Osteocyte (in vitro differentiated cells): ENCODE results near the gene LAMTOR5. TPM values are rescaled to one million over a fixed set of nuclear protein-coding genes. Genes with fewer than 3 reads are reported as not detected.

Source experiments
- DNase-seq: peaks from one replicate; pipeline ENCODE4 v3.0.0; 2021; ENCODE audit warnings: mixed read lengths; ENCODE audit not compliant: unreplicated experiment; ENCODE audit errors: extremely low spot score
- H3K27ac Mint-ChIP-seq: one replicate; pipeline ENCODE4 v1.8.0; 2021; ENCODE audit warnings: mild to moderate bottlenecking, mixed read lengths; ENCODE audit not compliant: unreplicated experiment
- H3K27me3 Mint-ChIP-seq: one replicate; pipeline ENCODE4 v1.8.0; 2021; ENCODE audit warnings: mixed read lengths; ENCODE audit not compliant: unreplicated experiment
- H3K36me3 Mint-ChIP-seq: one replicate; pipeline ENCODE4 v1.8.0; 2021; ENCODE audit warnings: mixed read lengths; ENCODE audit not compliant: unreplicated experiment
- H3K4me1 Mint-ChIP-seq: one replicate; pipeline ENCODE4 v1.8.0; 2021; ENCODE audit warnings: mixed read lengths; ENCODE audit not compliant: unreplicated experiment
- H3K4me3 Mint-ChIP-seq: one replicate; pipeline ENCODE4 v1.8.0; 2021; ENCODE audit warnings: mild to moderate bottlenecking, moderate library complexity, mixed read lengths; ENCODE audit not compliant: unreplicated experiment
- H3K9me3 Mint-ChIP-seq: one replicate; pipeline ENCODE4 v1.8.0; 2021; ENCODE audit warnings: mixed read lengths; ENCODE audit not compliant: unreplicated experiment
- total RNA-seq: library from RNA; stranded (reverse); gene quantifications from 2 replicates; pipeline ENCODE4 v1.2.1, GENCODE V29; 2021
- TF ChIP-seq, protein P1 (sequence below): fragments of 200-600 bp; sonication (generic); IDR thresholded peaks from 2 replicates; pipeline ENCODE4 v1.5.0; 2021; ENCODE audit warnings: antibody characterized with exemption, mild to moderate bottlenecking, moderate library complexity

Gene LAMTOR5
- total RNA-seq, 1 donor from 2014 or later, result 125 TPM

DNA sequence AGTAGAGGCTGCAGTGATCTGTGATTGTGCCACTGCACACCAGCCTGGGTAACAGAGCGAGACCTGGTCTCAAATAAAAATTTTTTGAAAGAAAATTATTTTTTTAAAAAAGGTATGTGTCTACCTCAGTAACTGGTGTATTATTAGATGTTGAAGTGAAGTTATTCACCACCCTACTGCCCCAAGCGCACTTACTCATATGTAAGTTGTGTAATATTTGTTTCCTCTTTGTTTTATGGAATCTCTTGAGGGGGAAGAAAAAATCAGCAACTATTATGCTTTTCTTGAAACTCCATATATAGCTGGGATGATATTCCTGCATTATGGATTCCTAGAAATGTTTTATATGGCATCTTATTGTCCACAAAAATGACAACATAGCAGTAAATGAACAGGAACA, 47.1 kb downstream of the LAMTOR5 start:
- H3K27me3 Mint-ChIP-seq, result no peaks in the 10 kb centered on the region
- H3K36me3 Mint-ChIP-seq, result peaks cover 26% of the 10 kb centered on the region

DNA sequence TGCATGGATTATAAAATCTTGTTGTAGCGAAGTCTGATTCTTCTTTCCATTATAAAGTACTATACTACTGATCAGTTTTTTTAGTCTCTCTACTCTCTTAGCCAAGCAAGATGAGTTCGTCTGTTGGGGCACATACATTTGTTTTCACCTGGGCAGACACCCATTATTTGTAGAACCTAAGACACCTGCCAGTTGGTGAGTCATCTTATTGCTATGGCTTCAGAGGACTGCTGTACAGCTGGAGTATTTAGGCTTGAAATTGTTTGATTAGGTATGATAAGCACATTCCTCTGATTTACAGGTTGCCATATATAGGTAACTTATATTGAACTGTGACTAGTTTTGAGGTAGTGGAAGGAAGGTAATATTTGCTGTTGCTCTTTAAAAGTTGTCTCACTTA, 51.1 kb downstream of the LAMTOR5 start:
- TF ChIP-seq, protein P1, sequence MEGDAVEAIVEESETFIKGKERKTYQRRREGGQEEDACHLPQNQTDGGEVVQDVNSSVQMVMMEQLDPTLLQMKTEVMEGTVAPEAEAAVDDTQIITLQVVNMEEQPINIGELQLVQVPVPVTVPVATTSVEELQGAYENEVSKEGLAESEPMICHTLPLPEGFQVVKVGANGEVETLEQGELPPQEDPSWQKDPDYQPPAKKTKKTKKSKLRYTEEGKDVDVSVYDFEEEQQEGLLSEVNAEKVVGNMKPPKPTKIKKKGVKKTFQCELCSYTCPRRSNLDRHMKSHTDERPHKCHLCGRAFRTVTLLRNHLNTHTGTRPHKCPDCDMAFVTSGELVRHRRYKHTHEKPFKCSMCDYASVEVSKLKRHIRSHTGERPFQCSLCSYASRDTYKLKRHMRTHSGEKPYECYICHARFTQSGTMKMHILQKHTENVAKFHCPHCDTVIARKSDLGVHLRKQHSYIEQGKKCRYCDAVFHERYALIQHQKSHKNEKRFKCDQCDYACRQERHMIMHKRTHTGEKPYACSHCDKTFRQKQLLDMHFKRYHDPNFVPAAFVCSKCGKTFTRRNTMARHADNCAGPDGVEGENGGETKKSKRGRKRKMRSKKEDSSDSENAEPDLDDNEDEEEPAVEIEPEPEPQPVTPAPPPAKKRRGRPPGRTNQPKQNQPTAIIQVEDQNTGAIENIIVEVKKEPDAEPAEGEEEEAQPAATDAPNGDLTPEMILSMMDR, result no peak
- H3K36me3 Mint-ChIP-seq, result peaks cover 11% of the 10 kb centered on the region
- H3K4me3 Mint-ChIP-seq, result no peak overlapping the region
- no peak overlapping the region for H3K27ac Mint-ChIP-seq
- H3K27me3 Mint-ChIP-seq, result no peaks in the 10 kb centered on the region
- DNase-seq, result no peak
- H3K4me1 Mint-ChIP-seq, result peaks cover 10% of the 10 kb centered on the region
- H3K9me3 Mint-ChIP-seq, result no peaks in the 10 kb centered on the region

More for the DNA sequence above, 47.1 kb downstream of the LAMTOR5 start:
- H3K27ac Mint-ChIP-seq, result no peak overlapping the region
- H3K4me1 Mint-ChIP-seq, result peaks cover 4% of the 10 kb centered on the region
- no peak overlapping the region for H3K4me3 Mint-ChIP-seq
- H3K9me3 Mint-ChIP-seq, result no peaks in the 10 kb centered on the region
- no peak for DNase-seq
- TF ChIP-seq, protein P1, result no peak

DNA sequence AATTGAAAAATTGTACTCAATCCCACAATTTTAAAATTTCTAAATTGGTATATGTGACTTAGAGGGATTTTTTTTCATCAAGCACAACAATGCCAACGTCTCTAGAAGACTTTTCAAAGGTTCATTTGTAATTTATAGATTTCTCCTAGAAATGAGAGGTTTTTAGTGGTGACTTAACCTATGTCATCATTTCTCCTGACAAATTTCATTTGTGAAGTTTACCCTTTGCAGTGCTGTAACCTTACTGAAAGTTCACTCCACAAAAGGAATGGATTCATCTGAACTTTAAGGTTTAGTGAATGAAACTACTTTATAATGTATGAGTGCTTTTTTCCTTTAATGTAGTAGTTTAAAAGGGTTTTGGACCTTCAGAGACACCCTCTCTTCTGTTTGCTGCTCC, 52.2 kb downstream of the LAMTOR5 start:
- Mint-ChIP-seq H3K27me3 (no peaks in the 10 kb centered on the region), H3K36me3 (peaks cover 11% of the 10 kb centered on the region), H3K4me1 (peaks cover 21% of the 10 kb centered on the region), H3K4me3 (no peak overlapping the region), H3K9me3 (no peaks in the 10 kb centered on the region), H3K27ac (no peak overlapping the region)
- DNase-seq, result no peak
- TF ChIP-seq, protein P1, result no peak

Other genes starting within 250 kb of the LAMTOR5 start
- 1.1 and 2.0 TPM in 2 replicates for gene KCNC4, start 197.4 kb downstream of the LAMTOR5 start, total RNA-seq
- 26.3 and 27.8 TPM in 2 replicates for gene RBM15, start 68.3 kb downstream of the LAMTOR5 start, total RNA-seq
- 25.8 and 26.3 TPM in 2 replicates for gene SLC16A4, start 16.7 kb downstream of the LAMTOR5 start, total RNA-seq
- not detected in 2 replicates for gene PROK1, start 43.5 kb upstream of the LAMTOR5 start, total RNA-seq
- not detected in 2 replicates for gene KCNA10, start 111.5 kb upstream of the LAMTOR5 start, total RNA-seq
- 0.05 TPM in 1 of 2 replicates, not detected in the other for gene KCNA2, start 198.7 kb upstream of the LAMTOR5 start, total RNA-seq